ENCODE measurements around the gene STARD13. TPM values are rescaled to one million over a fixed set of nuclear protein-coding genes. Genes with fewer than 3 reads are reported as not detected.

Gene STARD13
- total RNA-seq, 2 experiments from 2014 or later: 0.02 to 0.25 TPM

DNA sequence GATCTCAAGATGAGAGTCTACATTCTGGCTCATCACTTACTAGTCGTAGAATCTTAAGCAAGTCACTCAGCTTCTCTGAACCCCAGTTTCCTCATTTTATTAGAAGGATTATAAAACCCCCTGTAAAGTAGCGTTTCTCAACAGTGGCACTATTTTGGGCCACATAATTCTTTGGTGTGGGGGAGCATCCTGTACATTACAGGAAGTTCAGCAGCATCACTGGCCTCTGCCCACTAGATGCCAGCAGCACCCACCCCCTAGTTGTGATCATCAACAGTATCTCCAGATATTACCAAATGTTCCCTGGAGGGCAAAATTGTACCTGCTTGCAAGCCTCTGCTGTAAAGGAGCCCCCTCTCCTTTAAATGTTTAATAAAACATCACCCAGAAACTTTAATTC lies 22.6 kb downstream of the STARD13 start:
- Mint-ChIP-seq H3K36me3 (ENCODE audit: low read depth) (no peaks in the 10 kb centered on the region), H3K27ac (no peak overlapping the region), H3K9me3 (no peaks in the 10 kb centered on the region), H3K27me3 (peaks cover 1% of the 10 kb centered on the region), H3K4me1 (no peaks in the 10 kb centered on the region), H3K4me3 (no peak overlapping the region)
- DNase-seq: no peak
- POLR2A ChIA-PET: no interaction called here
- CTCF ChIA-PET: no interaction called here

DNA sequence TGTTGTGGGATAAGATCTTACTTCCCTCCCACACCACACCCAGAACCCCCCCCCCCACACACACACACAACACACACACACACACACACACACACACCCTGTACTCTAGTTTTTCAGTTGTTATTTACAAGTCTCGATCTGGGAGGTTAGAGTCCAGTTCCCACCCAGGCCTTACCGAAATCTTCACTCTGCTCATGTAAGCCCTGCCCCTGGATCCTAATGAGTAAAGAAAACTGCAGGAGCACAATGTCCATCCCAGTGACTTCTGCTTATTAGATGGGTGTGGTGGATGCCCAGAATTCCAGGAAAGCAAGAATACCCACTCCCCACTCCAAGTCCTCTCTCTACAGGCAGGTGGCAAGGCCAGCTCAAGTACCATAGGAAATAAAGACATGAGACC lies 23.0 kb downstream of the STARD13 start:
- no peak for DNase-seq
- H3K9me3 Mint-ChIP-seq: no peaks in the 10 kb centered on the region
- H3K4me1 Mint-ChIP-seq: no peaks in the 10 kb centered on the region
- no peak overlapping the region for H3K4me3 Mint-ChIP-seq
- ChIA-PET POLR2A (no interaction called here), CTCF (no interaction called here)
- H3K27me3 Mint-ChIP-seq: peaks cover 1% of the 10 kb centered on the region
- H3K36me3 Mint-ChIP-seq (ENCODE audit: low read depth): no peaks in the 10 kb centered on the region
- H3K27ac Mint-ChIP-seq: no peak overlapping the region

DNA sequence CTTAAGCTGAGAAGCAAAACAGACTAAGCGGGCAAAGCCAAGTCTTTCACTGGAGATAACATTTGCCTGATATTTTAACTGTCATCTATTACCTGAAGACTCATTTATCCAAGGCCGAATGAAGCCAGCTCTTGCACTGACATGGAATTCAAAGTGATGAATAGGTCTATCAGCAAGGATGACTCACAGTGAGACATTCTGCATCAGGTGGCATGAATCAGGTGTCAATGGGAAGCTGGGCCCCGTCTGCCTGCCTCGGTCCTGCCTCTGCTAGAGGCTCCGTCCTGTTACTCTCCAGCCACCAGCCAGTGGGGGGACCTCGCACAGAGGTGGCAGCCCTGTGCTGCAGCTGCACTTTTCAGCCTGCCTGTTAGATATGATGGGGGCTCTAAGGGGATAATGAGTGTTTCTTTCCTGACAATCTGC lies 23.5 kb downstream of the STARD13 start:
- H3K36me3 Mint-ChIP-seq (ENCODE audit: low read depth): no peaks in the 10 kb centered on the region
- DNase-seq: no peak
- ChIA-PET CTCF (no interaction called here), POLR2A (no interaction called here)
- no peaks in the 10 kb centered on the region for H3K4me1 Mint-ChIP-seq
- H3K4me3 Mint-ChIP-seq: no peak overlapping the region
- no peaks in the 10 kb centered on the region for H3K9me3 Mint-ChIP-seq
- H3K27ac Mint-ChIP-seq: no peak overlapping the region
- H3K27me3 Mint-ChIP-seq: peaks cover 2% of the 10 kb centered on the region

DNA sequence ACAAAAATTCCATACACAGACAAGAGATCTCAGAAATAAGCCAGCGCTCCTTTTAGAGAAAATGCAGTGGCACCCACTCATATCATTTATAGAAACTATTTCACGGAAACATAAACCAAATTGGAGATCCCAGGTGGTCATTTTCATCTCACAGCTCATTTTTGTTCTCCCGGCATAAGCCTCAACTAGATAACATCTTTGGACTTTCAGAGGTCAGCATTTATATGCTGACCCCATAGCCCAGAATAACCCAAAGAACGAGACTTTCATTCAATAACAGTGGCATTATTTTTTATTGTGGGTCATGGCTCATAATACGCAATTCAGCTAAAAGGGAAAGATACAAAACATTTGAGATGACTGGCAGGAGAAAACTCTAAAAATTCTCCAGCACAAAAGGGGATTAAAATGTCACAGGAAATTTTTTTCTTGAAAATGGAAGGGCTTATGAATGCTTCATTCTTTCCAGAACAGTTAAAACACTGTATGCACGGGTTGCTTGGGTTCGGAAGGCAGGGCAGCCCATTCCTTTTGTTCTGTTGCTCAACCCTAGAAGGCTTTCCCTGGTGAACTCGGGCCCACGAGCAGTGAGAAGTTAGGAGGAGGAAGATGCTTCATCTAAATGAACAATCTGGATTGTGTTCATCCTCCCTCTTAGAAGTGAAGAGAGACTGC lies 24.0 kb downstream of the STARD13 start:
- CTCF ChIA-PET: no interaction called here

DNA sequence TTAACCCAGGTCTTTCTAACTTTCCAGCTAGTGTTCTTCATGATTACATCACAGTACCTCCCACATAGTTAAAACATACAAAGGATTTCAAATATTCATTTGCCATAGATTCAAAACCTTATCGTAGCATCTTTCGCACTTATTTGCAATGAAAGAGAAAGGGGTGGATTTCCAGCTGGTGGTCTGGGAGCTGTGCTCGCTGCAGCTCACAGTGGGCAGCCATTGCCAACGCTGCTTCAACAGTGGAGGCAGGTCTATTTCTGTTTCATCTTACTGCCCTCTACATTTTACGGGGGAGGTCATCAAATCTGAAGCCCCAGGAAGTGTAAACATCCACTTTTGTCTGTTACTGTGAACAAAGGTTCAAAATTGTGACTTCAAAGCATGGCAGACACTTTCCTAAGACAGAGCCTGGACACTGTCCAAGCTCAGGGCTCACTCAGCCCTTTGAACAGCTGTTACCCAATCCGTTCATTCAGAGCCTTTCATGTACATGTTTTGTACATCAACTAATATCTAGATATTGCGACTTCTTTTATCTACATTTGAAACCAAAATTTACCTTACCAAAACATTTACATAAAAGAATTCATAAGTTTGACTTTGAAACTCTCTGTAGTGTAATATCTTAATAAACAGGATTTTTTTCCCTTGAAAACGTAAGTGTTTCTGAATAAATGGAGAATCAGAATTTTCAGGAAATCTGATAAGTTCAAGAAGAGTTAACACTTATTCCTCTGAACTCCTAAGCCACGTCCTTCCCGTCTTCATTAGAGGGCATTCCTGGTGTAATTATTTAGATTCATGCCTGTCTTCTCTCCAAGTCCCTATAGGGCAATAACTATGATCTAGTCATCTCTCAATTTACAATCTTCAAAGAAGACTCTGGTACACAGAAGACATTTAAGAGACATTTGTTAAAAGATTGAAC lies 25.1 kb downstream of the STARD13 start:
- CTCF ChIA-PET: interaction anchor here (0.7 kb wide), 1 partner anchor 31 kb away, joined by 4 read pairs; no protein-coding TSS in a partner anchor
- DNase-seq: no peak
- Mint-ChIP-seq H3K27me3 (peaks cover 3% of the 10 kb centered on the region), H3K4me1 (no peaks in the 10 kb centered on the region), H3K27ac (no peak overlapping the region), H3K36me3 (ENCODE audit: low read depth) (no peaks in the 10 kb centered on the region), H3K4me3 (no peak overlapping the region), H3K9me3 (no peaks in the 10 kb centered on the region)
- POLR2A ChIA-PET: no interaction called here

More for the DNA sequence above, 24.0 kb downstream of the STARD13 start:
- H3K4me3 Mint-ChIP-seq: no peak overlapping the region
- DNase-seq: no peak
- H3K9me3 Mint-ChIP-seq: no peaks in the 10 kb centered on the region
- no peaks in the 10 kb centered on the region for H3K36me3 Mint-ChIP-seq (ENCODE audit: low read depth)
- no peaks in the 10 kb centered on the region for H3K4me1 Mint-ChIP-seq
- POLR2A ChIA-PET: no interaction called here
- H3K27me3 Mint-ChIP-seq: peaks cover 4% of the 10 kb centered on the region
- no peak overlapping the region for H3K27ac Mint-ChIP-seq

DNA sequence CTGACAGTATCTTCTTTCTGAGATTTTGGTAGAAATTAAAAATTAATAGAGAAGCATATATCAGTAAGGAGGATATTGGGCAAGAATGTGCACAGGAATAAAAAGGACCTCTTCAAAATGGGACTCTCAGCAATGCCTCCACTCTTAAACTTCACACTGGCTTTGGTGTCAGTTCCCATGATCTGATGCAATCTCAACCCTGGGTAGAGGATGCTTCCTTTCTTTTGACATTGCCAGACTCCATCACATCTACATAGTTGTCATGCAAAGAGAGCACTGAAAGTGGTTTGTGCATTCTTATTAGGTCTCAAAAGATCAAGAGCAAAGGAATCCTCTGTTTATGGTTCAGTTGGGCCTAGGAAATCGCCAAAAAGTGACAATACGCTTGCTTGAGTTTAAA lies 26.3 kb downstream of the STARD13 start:
- Mint-ChIP-seq H3K36me3 (ENCODE audit: low read depth) (no peaks in the 10 kb centered on the region), H3K4me3 (no peak overlapping the region), H3K27ac (no peak overlapping the region), H3K27me3 (peaks cover 3% of the 10 kb centered on the region), H3K9me3 (no peaks in the 10 kb centered on the region), H3K4me1 (no peaks in the 10 kb centered on the region)
- CTCF ChIA-PET: no interaction called here
- no peak for DNase-seq
- POLR2A ChIA-PET: no interaction called here

DNA sequence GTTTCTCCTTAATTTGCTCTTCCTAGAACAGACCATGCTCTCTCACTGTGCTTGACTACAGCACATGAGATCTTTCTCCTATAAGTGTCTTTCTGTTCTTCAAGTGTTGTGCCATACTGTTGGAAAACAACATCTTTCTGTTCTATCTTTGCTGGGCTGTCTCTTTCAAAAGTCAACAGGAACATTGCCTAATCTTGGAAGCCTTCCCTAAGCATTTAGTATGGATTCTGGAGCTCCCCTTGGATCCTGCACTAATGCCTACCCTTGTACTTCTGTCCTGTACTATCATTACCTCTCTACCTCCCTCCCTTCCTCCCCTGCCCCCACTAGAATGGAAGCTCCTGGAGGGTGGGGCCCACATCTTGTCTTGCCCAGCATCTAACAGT lies 26.8 kb downstream of the STARD13 start:
- peaks cover 3% of the 10 kb centered on the region for H3K27me3 Mint-ChIP-seq
- no peaks in the 10 kb centered on the region for H3K9me3 Mint-ChIP-seq
- no peak overlapping the region for H3K27ac Mint-ChIP-seq
- no peak for DNase-seq
- H3K36me3 Mint-ChIP-seq (ENCODE audit: low read depth): no peaks in the 10 kb centered on the region
- H3K4me3 Mint-ChIP-seq: no peak overlapping the region
- no peaks in the 10 kb centered on the region for H3K4me1 Mint-ChIP-seq
- ChIA-PET POLR2A (no interaction called here), CTCF (no interaction called here)

DNA sequence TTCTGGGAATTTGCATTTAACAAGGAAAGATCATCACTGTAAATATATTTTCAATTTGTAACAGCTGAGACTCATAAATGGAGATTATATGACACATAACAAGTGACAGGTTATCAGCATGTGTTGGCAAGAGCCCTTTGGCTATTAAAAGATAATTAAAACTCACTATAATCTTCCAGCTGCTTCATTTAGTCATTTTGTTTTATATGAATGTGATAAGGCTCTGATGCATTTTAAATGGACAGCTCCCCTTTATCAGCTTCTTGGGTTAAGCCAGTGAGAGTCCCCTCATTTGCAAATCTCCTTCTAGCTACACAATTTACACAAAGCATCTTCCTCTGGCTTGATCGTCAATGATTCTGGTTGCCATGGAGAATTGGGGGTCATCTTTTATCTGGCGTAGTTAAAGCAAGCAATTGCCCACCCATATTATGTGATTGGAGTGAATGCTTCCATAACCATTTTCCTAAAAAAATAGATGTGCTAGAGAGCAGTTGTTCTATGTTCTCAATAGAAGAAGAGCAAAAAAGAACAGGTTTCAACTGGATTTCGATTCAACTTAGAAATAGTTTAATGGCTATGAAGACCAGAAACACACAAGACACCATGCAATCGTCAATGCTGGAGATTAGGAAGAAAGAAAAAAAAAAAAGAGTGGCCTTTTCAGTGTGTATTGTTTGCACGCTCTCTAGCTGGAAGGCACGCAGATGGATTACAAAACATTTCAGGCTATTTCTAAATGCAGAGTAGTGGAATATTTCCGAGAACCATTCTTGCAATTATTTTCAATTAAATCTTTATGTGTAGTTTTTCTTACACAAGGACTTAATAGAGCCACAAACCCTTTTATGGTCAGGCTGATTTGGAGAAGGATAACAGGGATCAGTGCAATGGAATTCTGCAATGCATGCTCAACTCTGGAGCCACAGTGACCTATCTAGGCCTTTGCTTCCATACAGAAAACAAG lies 27.4 kb downstream of the STARD13 start:
- no peak overlapping the region for H3K4me3 Mint-ChIP-seq
- no peak overlapping the region for H3K27ac Mint-ChIP-seq
- H3K27me3 Mint-ChIP-seq: peaks cover 3% of the 10 kb centered on the region
- H3K4me1 Mint-ChIP-seq: no peaks in the 10 kb centered on the region
- no peak for DNase-seq
- ChIA-PET POLR2A (no interaction called here), CTCF (no interaction called here)
- H3K36me3 Mint-ChIP-seq (ENCODE audit: low read depth): no peaks in the 10 kb centered on the region
- H3K9me3 Mint-ChIP-seq: no peaks in the 10 kb centered on the region

DNA sequence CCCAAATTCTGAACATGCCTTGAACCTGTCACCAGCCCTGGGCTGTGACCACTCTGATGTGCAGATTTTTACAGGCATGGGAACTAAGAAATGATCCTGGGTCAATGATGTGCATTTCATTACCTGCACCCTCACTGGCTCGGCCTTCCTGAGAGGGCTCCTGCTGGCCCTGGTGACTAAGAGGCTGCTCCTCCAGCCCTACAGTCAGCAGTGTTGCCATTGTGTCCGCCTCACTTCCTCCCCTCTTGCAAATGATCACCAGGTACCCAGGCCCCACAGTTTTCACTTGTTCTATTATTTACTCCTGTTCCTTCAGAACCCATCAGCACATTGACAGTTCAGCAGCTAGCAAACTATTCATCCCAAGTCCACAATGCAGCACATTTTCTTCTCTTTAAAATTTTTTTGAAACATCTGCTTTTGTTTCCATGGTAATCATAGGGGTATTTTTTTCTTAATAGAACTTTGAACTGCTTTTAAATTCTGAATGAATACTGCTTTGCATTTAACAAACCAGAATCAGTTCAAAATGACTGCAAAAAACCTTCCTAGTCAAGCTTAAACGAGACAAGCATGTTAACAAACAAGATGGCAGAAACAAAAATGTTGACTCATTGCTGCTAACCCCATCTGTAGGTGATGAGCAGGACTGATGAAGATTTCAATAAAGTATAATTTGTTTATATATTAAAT lies 29.3 kb downstream of the STARD13 start:
- no peak for DNase-seq
- peaks cover 3% of the 10 kb centered on the region for H3K27me3 Mint-ChIP-seq
- H3K36me3 Mint-ChIP-seq (ENCODE audit: low read depth): no peaks in the 10 kb centered on the region
- H3K4me3 Mint-ChIP-seq: no peak overlapping the region
- no peaks in the 10 kb centered on the region for H3K9me3 Mint-ChIP-seq
- ChIA-PET POLR2A (no interaction called here), CTCF (no interaction called here)
- no peak overlapping the region for H3K27ac Mint-ChIP-seq
- no peaks in the 10 kb centered on the region for H3K4me1 Mint-ChIP-seq

DNA sequence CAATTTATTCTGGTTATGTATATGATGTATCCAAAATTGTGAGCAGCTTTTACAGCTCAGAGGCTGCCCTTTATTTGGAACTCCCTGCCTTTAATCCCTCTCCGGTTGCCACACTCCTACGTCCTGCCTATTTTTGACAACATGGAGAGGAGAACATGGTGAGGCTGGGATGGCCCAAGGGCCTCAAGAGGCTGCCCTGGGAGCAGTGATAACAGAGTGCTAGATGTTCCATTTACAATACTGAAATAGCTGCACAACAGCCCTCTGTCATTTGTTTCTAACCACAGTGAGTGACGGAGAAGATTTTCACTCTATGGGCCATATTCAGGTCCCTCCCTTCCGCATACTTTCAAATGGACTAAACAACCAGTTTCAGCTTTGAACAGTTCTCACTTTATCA lies 33.4 kb downstream of the STARD13 start:
- ChIA-PET CTCF (no interaction called here), POLR2A (no interaction called here)
- Mint-ChIP-seq H3K4me3 (no peak overlapping the region), H3K4me1 (no peaks in the 10 kb centered on the region), H3K9me3 (no peaks in the 10 kb centered on the region), H3K27ac (no peak overlapping the region), H3K36me3 (ENCODE audit: low read depth) (no peaks in the 10 kb centered on the region), H3K27me3 (peaks cover 3% of the 10 kb centered on the region)
- DNase-seq: no peak

DNA sequence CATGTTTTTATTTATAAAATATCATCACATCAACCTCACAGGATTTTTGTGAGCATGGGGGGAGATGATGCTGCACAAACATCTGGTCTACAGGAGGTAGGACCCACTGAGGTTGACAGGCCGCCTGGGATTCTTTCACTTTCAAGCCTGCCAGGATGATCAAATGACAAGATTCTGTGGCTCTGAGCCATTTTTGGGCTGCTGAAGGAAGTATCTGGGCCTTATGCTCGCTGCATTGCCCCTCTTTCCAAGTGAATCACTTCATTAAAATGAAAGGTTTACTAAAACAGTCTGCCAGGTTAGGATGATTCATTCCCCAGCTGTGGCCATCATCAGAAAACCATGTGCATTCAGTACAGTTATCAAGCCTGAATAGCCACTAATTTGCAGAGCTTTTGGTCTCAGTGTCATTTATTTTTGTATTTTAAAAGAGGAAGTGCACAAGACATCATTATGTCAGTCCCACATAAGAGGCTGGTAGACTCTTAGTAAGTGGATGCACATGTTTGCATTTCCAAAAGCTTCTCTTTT lies 34.4 kb downstream of the STARD13 start:
- DNase-seq: no peak
- POLR2A ChIA-PET: no interaction called here

DNA sequence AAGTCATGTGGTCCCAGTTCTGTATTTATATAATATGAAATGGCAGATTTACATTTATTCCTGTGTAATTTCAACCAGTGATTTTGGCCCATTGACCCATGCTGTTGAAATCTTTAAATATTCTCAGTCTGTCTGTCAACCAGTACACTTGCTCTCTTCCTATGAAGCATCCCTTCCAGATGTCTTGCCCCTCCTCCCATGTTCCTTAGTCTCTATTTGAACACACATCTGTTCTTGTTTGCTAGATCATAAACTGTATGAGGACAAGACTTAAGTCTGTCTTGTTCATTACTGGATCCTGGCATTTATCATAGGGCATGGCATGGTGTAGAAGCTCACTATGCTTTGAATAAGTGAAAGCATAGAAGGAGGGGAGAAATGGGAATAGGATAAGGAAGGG lies 34.9 kb downstream of the STARD13 start:
- Mint-ChIP-seq H3K27ac (no peak overlapping the region), H3K36me3 (ENCODE audit: low read depth) (no peaks in the 10 kb centered on the region), H3K9me3 (no peaks in the 10 kb centered on the region), H3K4me3 (no peak overlapping the region), H3K27me3 (no peaks in the 10 kb centered on the region), H3K4me1 (no peaks in the 10 kb centered on the region)
- POLR2A ChIA-PET: no interaction called here
- CTCF ChIA-PET: no interaction called here
- DNase-seq: no peak

More for the DNA sequence above, 34.4 kb downstream of the STARD13 start:
- H3K4me3 Mint-ChIP-seq: no peak overlapping the region
- H3K4me1 Mint-ChIP-seq: no peaks in the 10 kb centered on the region
- H3K27ac Mint-ChIP-seq: no peak overlapping the region
- CTCF ChIA-PET: no interaction called here
- H3K9me3 Mint-ChIP-seq: no peaks in the 10 kb centered on the region
- H3K27me3 Mint-ChIP-seq: no peaks in the 10 kb centered on the region
- no peaks in the 10 kb centered on the region for H3K36me3 Mint-ChIP-seq (ENCODE audit: low read depth)
